H1 (cell line): ENCODE results near the gene NFATC1. TPM values are rescaled to one million over a fixed set of nuclear protein-coding genes. Genes with fewer than 3 reads are reported as not detected.

ENCODE experiments used
- BCL11A ChIP-seq, 2 experiments: IDR thresholded peaks; one replicate each; pipeline ENCODE4 v1.6.1; 2011; ENCODE audit warnings: low read depth in 2 of 2, low read length in 2 of 2, mild to moderate bottlenecking in 2 of 2
- BRCA1 ChIP-seq: IDR thresholded peaks from 2 replicates; pipeline ENCODE4 v1.6.1; 2012; ENCODE audit warnings: low read depth, low read length, improper control_type of control experiment
- CHD1 ChIP-seq: IDR thresholded peaks from 2 replicates; pipeline ENCODE4 v1.6.1; 2012; ENCODE audit warnings: low read depth, low read length, improper control_type of control experiment
- CHD2 ChIP-seq: IDR thresholded peaks from 2 replicates; pipeline ENCODE4 v1.6.1; 2012; ENCODE audit warnings: low read length, improper control_type of control experiment
- EP300 ChIP-seq, 2 experiments: IDR thresholded peaks; 1 replicate in 1 of 2; 2 replicates in 1 of 2; pipeline ENCODE4 v1.6.1; 2011 to 2012; ENCODE audit warnings: low read depth in 2 of 2, low read length in 2 of 2, mild to moderate bottlenecking in 2 of 2, borderline replicate concordance in 1 of 2, inconsistent platforms in 1 of 2, moderate library complexity in 1 of 2
- HDAC2 ChIP-seq, 2 experiments: fragments of 300-600 bp in 1 of 2; sonication (generic) in 1 of 2; IDR thresholded peaks; 2 replicates each; pipeline ENCODE4 v1.6.1; 2011 to 2012; ENCODE audit warnings: low read depth in 2 of 2, low read length in 2 of 2, mild to moderate bottlenecking in 2 of 2, moderate library complexity in 2 of 2, borderline replicate concordance in 1 of 2, inconsistent platforms in 1 of 2
- HDAC6 ChIP-seq: IDR thresholded peaks from one replicate; pipeline ENCODE4 v1.7.1; 2012; ENCODE audit warnings: low read depth, mild to moderate bottlenecking, inconsistent platforms, low read length, moderate library complexity
- KDM4A ChIP-seq: IDR thresholded peaks from one replicate; pipeline ENCODE4 v1.7.1; 2012; ENCODE audit warnings: low read depth, mild to moderate bottlenecking, moderate library complexity, low read length, inconsistent platforms; ENCODE audit not compliant: severe bottlenecking
- KDM5A ChIP-seq: fragments of 200-600 bp; IDR thresholded peaks from 2 replicates; pipeline ENCODE4 v1.7.1; 2012; ENCODE audit warnings: mild to moderate bottlenecking, low read length, inconsistent platforms, mixed read lengths
- PHF8 ChIP-seq: fragments of 200-600 bp; sonication (generic); conservative IDR thresholded peaks from 2 replicates; pipeline ENCODE4 v1.7.1; 2012; ENCODE audit warnings: low read depth, mild to moderate bottlenecking, inconsistent platforms, low read length, moderate library complexity
- POLR2AphosphoS5 ChIP-seq: IDR thresholded peaks from 2 replicates; pipeline ENCODE4 v1.6.1; 2011; ENCODE audit warnings: low read depth, low read length
- POU5F1 ChIP-seq: IDR thresholded peaks from 2 replicates; pipeline ENCODE4 v1.6.1; 2011; ENCODE audit warnings: low read depth, mild to moderate bottlenecking, low read length, moderate library complexity
- RXRA ChIP-seq: IDR thresholded peaks from 2 replicates; pipeline ENCODE4 v1.6.1; 2011; ENCODE audit warnings: low read depth, mild to moderate bottlenecking, low read length, moderate library complexity; ENCODE audit not compliant: insufficient read depth
- SAP30 ChIP-seq: fragments of 300-600 bp; sonication (generic); IDR thresholded peaks from 2 replicates; pipeline ENCODE4 v1.7.1; 2012; ENCODE audit warnings: low read length, moderate library complexity, mild to moderate bottlenecking, inconsistent platforms; ENCODE audit not compliant: insufficient read depth, insufficient replicate concordance
- SP1 ChIP-seq: IDR thresholded peaks from 2 replicates; pipeline ENCODE4 v1.6.1; 2011; ENCODE audit warnings: low read depth, low read length
- SP2 ChIP-seq: IDR thresholded peaks from 2 replicates; pipeline ENCODE4 v1.6.1; 2012; ENCODE audit warnings: mild to moderate bottlenecking, low read length, inconsistent platforms
- SRF ChIP-seq: IDR thresholded peaks from 2 replicates; pipeline ENCODE4 v1.6.1; 2011; ENCODE audit warnings: mild to moderate bottlenecking, low read depth, low read length, moderate library complexity
- ZNF274 ChIP-seq: IDR thresholded peaks from 2 replicates; pipeline ENCODE4 v1.7.0; 2012; ENCODE audit warnings: low read length, borderline replicate concordance; ENCODE audit errors: extremely low read depth
- polyA plus RNA-seq, 7 experiments: library from polyadenylated mRNA; depleted of rRNA in 3 of 7; stranded (reverse) in 5 of 7; unstranded in 2 of 7; fragments of >200 nt in 5 of 7; fragments of 200-250 nt in 2 of 7; gene quantifications; 1 replicate in 5 of 7; 2 replicates in 1 of 7; 4 replicates in 1 of 7; pipeline versions ENCODE4 v1.2.1 to v1.2.3, GENCODE V29; 2011 to 2013; ENCODE audit warnings: missing spikeins in 2 of 7, mixed read lengths in 2 of 7
- total RNA-seq: library from RNA; stranded (reverse); fragmentation: NEBNext Ultra II Directional; extraction: Animal tissue kit (Norgen Biotek cat#: 25700); gene quantifications from 2 replicates; pipeline ENCODE4 v1.2.1, GENCODE V29; 2021
- TF ChIP-seq, protein P1 (sequence below), 3 experiments: IDR thresholded peaks; 1 replicate in 2 of 3; 2 replicates in 1 of 3; pipeline versions ENCODE4 v1.5.1 to v1.6.1; 2011; ENCODE audit warnings: low read length in 3 of 3, mild to moderate bottlenecking in 3 of 3, inconsistent platforms in 2 of 3, low read depth in 1 of 3, moderate library complexity in 1 of 3; ENCODE audit not compliant: insufficient read depth in 1 of 3; ENCODE audit errors: control extremely low read depth in 1 of 3
- TF ChIP-seq, protein P2 (sequence below): IDR thresholded peaks from 2 replicates; pipeline ENCODE4 v1.6.1; 2012; ENCODE audit warnings: inconsistent platforms
- TF ChIP-seq, protein P3 (sequence below): IDR thresholded peaks from 2 replicates; pipeline ENCODE4 v1.6.1; 2011; ENCODE audit warnings: low read length, improper control_type of control experiment

NFATC1 gene
- total and polyA plus RNA-seq, 2 of the 8 experiments (the other 6 are each of a cell fraction or from before 2014, with no cell fraction given): 2.0 to 6.6 TPM

- TF ChIP-seq SP1 (no peak), POLR2AphosphoS5 (no peak), CHD1 (no peak), PHF8 (no peak), SRF (peak; percentile 60; the same call in 1 of the 2 replicates), HDAC6 (no peak), HDAC2 (IDR thresholded peaks at IDR 0.05; ENCODE audit: borderline replicate concordance in 1 of 2, low read depth in 2 of 2, low read length in 2 of 2) (no peak), CHD2 (no peak), SAP30 (no peak), KDM4A (no peak), KDM5A (no peak), BRCA1 (no peak), EP300 (IDR thresholded peaks at IDR 0.05; ENCODE audit: borderline replicate concordance in 1 of 2, low read depth in 2 of 2, low read length in 2 of 2) (no peak), SP2 (no peak), POU5F1 (no peak), RXRA (no peak), ZNF274 (no peak), BCL11A (IDR thresholded peaks at IDR 0.05; ENCODE audit: low read depth in 2 of 2, low read length in 2 of 2) (no peak)
- TF ChIP-seq, protein P1, sequence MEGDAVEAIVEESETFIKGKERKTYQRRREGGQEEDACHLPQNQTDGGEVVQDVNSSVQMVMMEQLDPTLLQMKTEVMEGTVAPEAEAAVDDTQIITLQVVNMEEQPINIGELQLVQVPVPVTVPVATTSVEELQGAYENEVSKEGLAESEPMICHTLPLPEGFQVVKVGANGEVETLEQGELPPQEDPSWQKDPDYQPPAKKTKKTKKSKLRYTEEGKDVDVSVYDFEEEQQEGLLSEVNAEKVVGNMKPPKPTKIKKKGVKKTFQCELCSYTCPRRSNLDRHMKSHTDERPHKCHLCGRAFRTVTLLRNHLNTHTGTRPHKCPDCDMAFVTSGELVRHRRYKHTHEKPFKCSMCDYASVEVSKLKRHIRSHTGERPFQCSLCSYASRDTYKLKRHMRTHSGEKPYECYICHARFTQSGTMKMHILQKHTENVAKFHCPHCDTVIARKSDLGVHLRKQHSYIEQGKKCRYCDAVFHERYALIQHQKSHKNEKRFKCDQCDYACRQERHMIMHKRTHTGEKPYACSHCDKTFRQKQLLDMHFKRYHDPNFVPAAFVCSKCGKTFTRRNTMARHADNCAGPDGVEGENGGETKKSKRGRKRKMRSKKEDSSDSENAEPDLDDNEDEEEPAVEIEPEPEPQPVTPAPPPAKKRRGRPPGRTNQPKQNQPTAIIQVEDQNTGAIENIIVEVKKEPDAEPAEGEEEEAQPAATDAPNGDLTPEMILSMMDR (IDR thresholded peaks at IDR 0.05; ENCODE audit: control extremely low read depth in 1 of 3, insufficient read depth in 1 of 3, low read depth in 1 of 3, low read length in 3 of 3): no peak
- TF ChIP-seq, protein P2, sequence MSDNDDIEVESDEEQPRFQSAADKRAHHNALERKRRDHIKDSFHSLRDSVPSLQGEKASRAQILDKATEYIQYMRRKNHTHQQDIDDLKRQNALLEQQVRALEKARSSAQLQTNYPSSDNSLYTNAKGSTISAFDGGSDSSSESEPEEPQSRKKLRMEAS: peak; percentile 73
- TF ChIP-seq, protein P3, sequence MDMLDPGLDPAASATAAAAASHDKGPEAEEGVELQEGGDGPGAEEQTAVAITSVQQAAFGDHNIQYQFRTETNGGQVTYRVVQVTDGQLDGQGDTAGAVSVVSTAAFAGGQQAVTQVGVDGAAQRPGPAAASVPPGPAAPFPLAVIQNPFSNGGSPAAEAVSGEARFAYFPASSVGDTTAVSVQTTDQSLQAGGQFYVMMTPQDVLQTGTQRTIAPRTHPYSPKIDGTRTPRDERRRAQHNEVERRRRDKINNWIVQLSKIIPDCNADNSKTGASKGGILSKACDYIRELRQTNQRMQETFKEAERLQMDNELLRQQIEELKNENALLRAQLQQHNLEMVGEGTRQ: no peak
These were observed 24.5 kb downstream of the NFATC1 start (continued) for GRCh38 chr18:79420033-79420745.
